ENCODE results near the gene RFX3.

Gene RFX3

GRCh38 chr9:3441197-3441816 lies 84.5 kb downstream of the RFX3 start:
- peak; percentile 48 for TF ChIP-seq CTCF (IDR thresholded peaks at IDR 0.05)
- Mint-ChIP-seq H3K9me3 (peaks cover 8% of the 10 kb centered on the region), H3K4me1 (peaks cover 6% of the 10 kb centered on the region), H3K36me3 (ENCODE audit: low read depth) (peaks cover 30% of the 10 kb centered on the region), H3K4me3 (no peak overlapping the region), H3K27ac (no peak overlapping the region), H3K27me3 (ENCODE audit: low read depth, poor library complexity) (no peaks in the 10 kb centered on the region)
- DNase-seq: peak; percentile 20

- no peak for TF ChIP-seq CTCF (IDR thresholded peaks at IDR 0.05)
- H3K4me3 Mint-ChIP-seq: no peak overlapping the region
- no peaks in the 10 kb centered on the region for H3K27me3 Mint-ChIP-seq (ENCODE audit: low read depth, poor library complexity)
- no peak for DNase-seq
- no peaks in the 10 kb centered on the region for H3K9me3 Mint-ChIP-seq
- H3K27ac Mint-ChIP-seq: no peak overlapping the region
- H3K4me1 Mint-ChIP-seq: no peaks in the 10 kb centered on the region
- peaks cover 22% of the 10 kb centered on the region for H3K36me3 Mint-ChIP-seq (ENCODE audit: low read depth)
These were observed 89.0 kb downstream of the RFX3 start for GRCh38 chr9:3436629-3437420.

- peaks cover 32% of the 10 kb centered on the region for H3K36me3 Mint-ChIP-seq (ENCODE audit: low read depth)
- no peak for TF ChIP-seq CTCF (IDR thresholded peaks at IDR 0.05)
- no peak overlapping the region for H3K27ac Mint-ChIP-seq
- no peaks in the 10 kb centered on the region for H3K4me1 Mint-ChIP-seq
- H3K27me3 Mint-ChIP-seq (ENCODE audit: low read depth, poor library complexity): no peaks in the 10 kb centered on the region
- no peaks in the 10 kb centered on the region for H3K9me3 Mint-ChIP-seq
- H3K4me3 Mint-ChIP-seq: no peak overlapping the region
- DNase-seq: no peak
These were observed 90.1 kb downstream of the RFX3 start for GRCh38 chr9:3435732-3436131.

GRCh38 chr9:3434594-3434993 lies 91.2 kb downstream of the RFX3 start:
- H3K4me3 Mint-ChIP-seq: no peak overlapping the region
- no peak for DNase-seq
- no peaks in the 10 kb centered on the region for H3K4me1 Mint-ChIP-seq
- no peak overlapping the region for H3K27ac Mint-ChIP-seq
- TF ChIP-seq CTCF (IDR thresholded peaks at IDR 0.05): no peak
- peaks cover 32% of the 10 kb centered on the region for H3K36me3 Mint-ChIP-seq (ENCODE audit: low read depth)
- no peaks in the 10 kb centered on the region for H3K9me3 Mint-ChIP-seq
- H3K27me3 Mint-ChIP-seq (ENCODE audit: low read depth, poor library complexity): no peaks in the 10 kb centered on the region

GRCh38 chr9:3433754-3434153 lies 92.0 kb downstream of the RFX3 start:
- Mint-ChIP-seq H3K36me3 (ENCODE audit: low read depth) (peaks cover 32% of the 10 kb centered on the region), H3K9me3 (no peaks in the 10 kb centered on the region)

More at GRCh38 chr9:3433754-3434153, 92.0 kb downstream of the RFX3 start:
- H3K27ac Mint-ChIP-seq: no peak overlapping the region
- no peaks in the 10 kb centered on the region for H3K27me3 Mint-ChIP-seq (ENCODE audit: low read depth, poor library complexity)
- no peak for DNase-seq
- no peaks in the 10 kb centered on the region for H3K4me1 Mint-ChIP-seq
- TF ChIP-seq CTCF (IDR thresholded peaks at IDR 0.05): no peak
- no peak overlapping the region for H3K4me3 Mint-ChIP-seq
